Neutrophil (primary cell): ENCODE data around the gene UQCC2.

Source experiments
- H3K27ac ChIP-seq: fragments of 200-600 bp; sonication (generic); 2 replicates; pipeline ENCODE4 v1.5.1; 2016; ENCODE audit warnings: mild to moderate bottlenecking, moderate library complexity
- H3K27me3 ChIP-seq: fragments of 200-600 bp; sonication (generic); 2 replicates; pipeline ENCODE4 v1.6.0; 2016; ENCODE audit warnings: mild to moderate bottlenecking
- H3K36me3 ChIP-seq: fragments of 200-600 bp; sonication (generic); 2 replicates; pipeline ENCODE4 v1.5.1; 2017
- H3K4me1 ChIP-seq, 2 experiments: fragments of 200-600 bp in 1 of 2; sonication (generic) in 1 of 2; 1 replicate in 1 of 2; 2 replicates in 1 of 2; pipeline versions ENCODE4 v1.5.1 to v1.6.1; 2013 to 2016; ENCODE audit warnings: low read depth in 1 of 2, low read length in 1 of 2, mild to moderate bottlenecking in 1 of 2, moderate library complexity in 1 of 2; ENCODE audit not compliant: control insufficient read depth in 1 of 2, insufficient read depth in 1 of 2
- H3K4me3 ChIP-seq, 2 experiments: fragments of 200-600 bp in 1 of 2; sonication (generic) in 1 of 2; 1 replicate in 1 of 2; 2 replicates in 1 of 2; pipeline ENCODE4 v1.5.1; 2013 to 2016; ENCODE audit warnings: low read depth in 1 of 2, low read length in 1 of 2, mild to moderate bottlenecking in 1 of 2, moderate library complexity in 1 of 2
- H3K9me3 ChIP-seq: fragments of 200-600 bp; sonication (generic); 2 replicates; pipeline ENCODE4 v1.5.1; 2016
- CTCF ChIP-seq: fragments of 200-600 bp; sonication (generic); IDR thresholded peaks from 2 replicates; pipeline ENCODE4 v1.5.1; 2016; ENCODE audit warnings: antibody characterized with exemption

The UQCC2 gene

DNA sequence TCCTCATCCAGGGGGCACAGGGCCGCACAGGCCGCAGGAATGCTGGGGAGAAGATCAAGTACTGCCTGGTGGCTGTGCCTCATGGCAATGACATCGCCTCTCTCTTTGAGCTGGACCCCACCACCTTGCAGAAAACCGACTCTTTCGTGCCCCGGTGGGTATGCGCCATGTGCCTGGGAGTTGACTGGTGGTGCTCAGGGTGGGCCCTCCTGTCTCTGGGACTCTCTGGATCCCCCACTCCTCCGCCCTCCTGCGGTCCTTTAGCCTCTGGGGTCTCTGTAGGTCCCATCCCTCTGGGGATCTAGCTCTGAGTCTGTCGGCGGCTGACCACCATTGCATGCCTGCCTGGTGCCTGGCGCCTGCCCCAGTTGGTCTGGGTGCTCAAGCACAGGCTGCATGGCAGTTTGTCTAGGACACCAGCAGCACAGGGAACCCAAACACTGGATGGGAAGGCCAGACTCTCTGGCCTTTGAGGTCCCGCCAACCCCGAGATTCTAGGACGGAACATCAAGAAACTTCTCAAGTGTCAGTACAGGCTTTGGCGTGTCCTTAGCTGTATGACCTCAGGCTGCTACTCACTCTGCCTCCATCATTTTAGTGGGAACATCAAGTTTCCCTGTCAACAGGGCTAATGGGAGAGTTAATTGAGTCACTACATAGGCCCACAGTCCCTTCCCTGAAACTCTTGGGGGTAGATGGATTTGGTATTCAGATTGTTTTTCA, 47.6 kb downstream of the UQCC2 start:
- TF ChIP-seq CTCF, result no peak
- no peaks in the 10 kb centered on the region for H3K36me3 ChIP-seq

DNA sequence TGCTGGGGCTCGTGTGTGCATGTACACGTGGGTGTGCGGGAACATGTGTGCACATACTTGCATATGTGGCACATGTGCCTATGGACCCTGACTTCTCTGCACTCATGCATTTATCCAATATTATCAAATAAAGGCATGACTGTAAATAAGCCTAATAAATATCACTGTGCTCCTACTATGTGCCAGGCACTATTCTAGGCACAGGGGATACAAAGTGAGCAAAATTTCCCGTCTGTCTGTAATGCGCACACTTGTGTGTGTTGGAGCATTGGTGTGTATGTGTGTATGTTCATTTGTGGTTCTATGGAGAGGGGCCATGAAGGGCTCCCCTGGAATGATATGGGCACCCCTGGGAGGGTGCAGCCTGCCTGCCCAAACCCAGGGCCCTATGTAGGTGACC, 48.5 kb downstream of the UQCC2 start:
- no peak for TF ChIP-seq CTCF
- H3K27me3 ChIP-seq, result no peaks in the 10 kb centered on the region
- H3K36me3 ChIP-seq, result no peaks in the 10 kb centered on the region
- H3K9me3 ChIP-seq, result no peaks in the 10 kb centered on the region
- H3K27ac ChIP-seq, result no peak overlapping the region
- H3K4me3 ChIP-seq, result no peak overlapping the region
- no peaks in the 10 kb centered on the region for H3K4me1 ChIP-seq

More for the DNA sequence above, 47.6 kb downstream of the UQCC2 start:
- H3K27me3 ChIP-seq, result no peaks in the 10 kb centered on the region
- H3K27ac ChIP-seq, result no peak overlapping the region
- no peaks in the 10 kb centered on the region for H3K4me1 ChIP-seq
- H3K9me3 ChIP-seq, result no peaks in the 10 kb centered on the region
- H3K4me3 ChIP-seq, result no peak overlapping the region

GRCh38 chr6:33662318-33662717, 49.2 kb downstream of the UQCC2 start:
- Histone ChIP-seq H3K4me3 (no peak overlapping the region), H3K27me3 (no peaks in the 10 kb centered on the region), H3K9me3 (no peaks in the 10 kb centered on the region), H3K27ac (no peak overlapping the region), H3K36me3 (no peaks in the 10 kb centered on the region), H3K4me1 (no peaks in the 10 kb centered on the region)
- TF ChIP-seq CTCF, result no peak

DNA sequence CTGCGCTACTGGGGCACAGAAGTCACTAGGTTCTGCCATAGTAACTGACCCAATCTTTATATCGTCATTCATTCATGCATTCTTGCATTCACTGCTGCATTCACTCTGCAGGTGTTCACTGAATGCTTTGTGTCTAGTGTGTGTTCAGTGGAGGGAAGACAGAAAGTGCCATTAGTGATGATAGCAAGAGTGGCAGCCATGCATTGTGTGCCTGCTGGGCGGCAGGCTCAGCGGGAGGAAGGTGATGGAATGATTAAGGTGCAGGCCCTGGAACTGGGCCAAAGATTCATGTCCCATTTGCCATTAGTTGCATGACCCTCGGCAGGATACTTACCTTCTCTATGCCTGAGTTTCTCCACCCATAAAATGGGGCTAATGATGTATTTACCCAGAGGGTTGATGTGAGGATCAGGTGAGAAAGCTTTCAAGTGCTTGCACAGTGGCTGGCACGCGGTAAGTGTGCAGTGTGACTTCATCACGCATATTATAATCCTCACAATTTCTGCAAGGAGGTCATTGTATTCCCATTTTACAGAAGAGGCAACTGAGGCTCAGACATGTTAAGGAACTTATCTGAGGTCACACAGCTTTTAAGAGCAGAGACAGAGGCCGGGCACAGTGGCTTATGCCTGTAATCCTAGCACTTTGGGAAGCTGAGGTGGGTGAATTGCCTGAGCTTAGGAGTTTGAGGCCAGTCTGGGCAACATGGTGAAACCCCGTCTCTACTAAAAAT, 50.2 kb downstream of the UQCC2 start:
- no peak for TF ChIP-seq CTCF
- no peaks in the 10 kb centered on the region for H3K36me3 ChIP-seq

GRCh38 chr6:33659986-33660385, 51.5 kb downstream of the UQCC2 start:
- H3K27ac ChIP-seq, result no peak overlapping the region
- no peak for TF ChIP-seq CTCF
- no peaks in the 10 kb centered on the region for H3K36me3 ChIP-seq
- H3K9me3 ChIP-seq, result no peaks in the 10 kb centered on the region
- no peaks in the 10 kb centered on the region for H3K27me3 ChIP-seq
- no peaks in the 10 kb centered on the region for H3K4me1 ChIP-seq
- H3K4me3 ChIP-seq, result no peak overlapping the region

More for the DNA sequence above, 50.2 kb downstream of the UQCC2 start:
- no peaks in the 10 kb centered on the region for H3K27me3 ChIP-seq
- H3K4me1 ChIP-seq, result no peaks in the 10 kb centered on the region
- H3K4me3 ChIP-seq, result no peak overlapping the region
- no peak overlapping the region for H3K27ac ChIP-seq
- H3K9me3 ChIP-seq, result no peaks in the 10 kb centered on the region
